GM10266 (cell line): ENCODE measurements around the gene SLC8B1.

Experiments used
- DNase-seq: peaks from one replicate; pipeline ENCODE4 v3.0.0; 2012; ENCODE audit errors: extremely low spot score
- CTCF ChIP-seq: IDR thresholded peaks from 2 replicates; pipeline ENCODE4 v1.5.1; 2012; ENCODE audit warnings: mild to moderate bottlenecking, low read depth; ENCODE audit not compliant: control insufficient read depth, insufficient read depth; ENCODE audit errors: missing control alignments

SLC8B1 gene

GRCh38 chr12:113372371-113372770 lies 37.5 kb upstream of the SLC8B1 start:
- no peak for TF ChIP-seq CTCF
- no peak for DNase-seq

GRCh38 chr12:113371808-113372207 lies 36.9 kb upstream of the SLC8B1 start:
- TF ChIP-seq CTCF, result no peak
- no peak for DNase-seq

- no peak for TF ChIP-seq CTCF
- no peak for DNase-seq
These were observed 36.2 kb upstream of the SLC8B1 start for GRCh38 chr12:113370923-113371682.

GRCh38 chr12:113369391-113369985 lies 34.6 kb upstream of the SLC8B1 start:
- DNase-seq, result no peak
- no peak for TF ChIP-seq CTCF

- no peak for DNase-seq
- TF ChIP-seq CTCF, result no peak
These were observed 33.4 kb upstream of the SLC8B1 start for GRCh38 chr12:113368331-113368730.

GRCh38 chr12:113366827-113367226 lies 31.9 kb upstream of the SLC8B1 start:
- TF ChIP-seq CTCF, result no peak
- DNase-seq, result no peak
